GM23338 (cell line): Measurements from ENCODE around the gene LRRC27. TPM values are rescaled to one million over a fixed set of nuclear protein-coding genes. Genes with fewer than 3 reads are reported as not detected.

Experiments used
- ATAC-seq: fragments of 200-7000 bp; cut with Tn5 transposase; 3 replicates; pipeline ENCODE4 v1.9.1; 2020
- DNase-seq: peaks from one replicate; pipeline ENCODE4 v3.0.0-alpha.2; 2015; ENCODE audit warnings: low spot score
- H2AFZ ChIP-seq: fragments of 200-600 bp; sonication (generic); 2 replicates; pipeline ENCODE4 v1.8.0; 2016; ENCODE audit warnings: antibody characterized with exemption, mild to moderate bottlenecking, moderate library complexity
- H3F3A ChIP-seq: fragments of 200-600 bp; sonication (generic); replicated peaks from 2 replicates; pipeline ENCODE4 v1.8.0; 2017; ENCODE audit warnings: antibody characterized with exemption, mixed run types, low read depth
- H3K27ac ChIP-seq: fragments of 200-600 bp; sonication (generic); 2 replicates; pipeline ENCODE4 v1.6.1; 2016; ENCODE audit warnings: low read depth
- H3K27me3 ChIP-seq: fragments of 200-600 bp; sonication (generic); 2 replicates; pipeline ENCODE4 v1.8.0; 2016; ENCODE audit warnings: mild to moderate bottlenecking, mixed run types, moderate library complexity; ENCODE audit not compliant: insufficient read depth
- H3K36me3 ChIP-seq: fragments of 200-600 bp; sonication (generic); 2 replicates; pipeline ENCODE4 v1.8.0; 2016; ENCODE audit warnings: mild to moderate bottlenecking; ENCODE audit not compliant: insufficient read depth
- H3K4me1 ChIP-seq: fragments of 200-600 bp; sonication (generic); 2 replicates; pipeline ENCODE4 v1.8.0; 2016; ENCODE audit warnings: mild to moderate bottlenecking, moderate library complexity; ENCODE audit not compliant: insufficient read depth
- H3K4me2 ChIP-seq: fragments of 200-600 bp; sonication (generic); 2 replicates; pipeline ENCODE4 v1.7.1; 2017; ENCODE audit warnings: mixed run types
- H3K4me3 ChIP-seq: fragments of 200-600 bp; sonication (generic); 2 replicates; pipeline ENCODE4 v1.6.1; 2016; ENCODE audit warnings: mixed run types
- H3K79me2 ChIP-seq: fragments of 200-600 bp; sonication (generic); replicated peaks from 2 replicates; pipeline ENCODE4 v1.8.0; 2017; ENCODE audit warnings: mild to moderate bottlenecking; ENCODE audit not compliant: insufficient read depth
- H3K9me2 ChIP-seq: fragments of 200-600 bp; sonication (generic); 2 replicates; pipeline ENCODE4 v1.8.0; 2017; ENCODE audit not compliant: insufficient read depth
- H4K20me1 ChIP-seq: fragments of 200-600 bp; sonication (generic); replicated peaks from 2 replicates; pipeline ENCODE4 v1.8.0; 2017; ENCODE audit warnings: mild to moderate bottlenecking; ENCODE audit not compliant: insufficient read depth
- H3K27ac Mint-ChIP-seq: 2 replicates; pipeline ENCODE4 v1.8.0; 2020; ENCODE audit warnings: inconsistent platforms, mild to moderate bottlenecking, moderate library complexity, mixed read lengths
- H3K27me3 Mint-ChIP-seq: 3 replicates; pipeline ENCODE4 v1.8.0; 2022; ENCODE audit warnings: low read depth, mild to moderate bottlenecking, moderate library complexity, mixed read lengths, inconsistent platforms; ENCODE audit not compliant: insufficient read depth, poor library complexity
- H3K36me3 Mint-ChIP-seq: 3 replicates; pipeline ENCODE4 v1.8.0; 2021; ENCODE audit warnings: low read depth, mild to moderate bottlenecking, inconsistent platforms, moderate library complexity, mixed read lengths
- H3K4me1 Mint-ChIP-seq: 3 replicates; pipeline ENCODE4 v1.8.0; 2020; ENCODE audit warnings: mild to moderate bottlenecking, inconsistent platforms, mixed read lengths
- H3K4me3 Mint-ChIP-seq: 3 replicates; pipeline ENCODE4 v1.8.0; 2021; ENCODE audit warnings: moderate library complexity, mild to moderate bottlenecking, inconsistent platforms, mixed read lengths
- H3K9me3 Mint-ChIP-seq: 3 replicates; pipeline ENCODE4 v1.8.0; 2020; ENCODE audit warnings: moderate library complexity, mild to moderate bottlenecking, inconsistent platforms, mixed read lengths
- CREB1 ChIP-seq: fragments of 250-450 bp; sonication (Bioruptor Pico); IDR thresholded peaks from 2 replicates; pipeline ENCODE4 v1.5.0; 2020; ENCODE audit warnings: low read depth, mild to moderate bottlenecking, moderate library complexity
- CTCF ChIP-seq, 2 experiments: fragments of 200-600 bp in 1 of 2; sonication (generic) in 1 of 2; conservative IDR thresholded peaks; 2 replicates each; pipeline versions ENCODE4 v1.5.1 to v1.6.1; 2016 to 2017; ENCODE audit warnings: antibody characterized with exemption in 2 of 2, low read depth in 2 of 2, mild to moderate bottlenecking in 2 of 2, moderate library complexity in 1 of 2
- EZH2 ChIP-seq: fragments of 200-600 bp; sonication (generic); IDR thresholded peaks from one replicate; pipeline ENCODE4 v1.8.0; 2017; ENCODE audit warnings: antibody characterized with exemption, mild to moderate bottlenecking, low read depth; ENCODE audit not compliant: unreplicated experiment
- EZH2phosphoT487 ChIP-seq: fragments of 200-600 bp; sonication (generic); IDR thresholded peaks from one replicate; pipeline ENCODE4 v1.8.1; 2018; ENCODE audit warnings: antibody characterized with exemption; ENCODE audit not compliant: unreplicated experiment
- JUNB ChIP-seq: IDR thresholded peaks from one replicate; pipeline ENCODE4 v1.6.1; 2016; ENCODE audit warnings: antibody characterized with exemption; ENCODE audit not compliant: unreplicated experiment
- NANOG ChIP-seq: IDR thresholded peaks from 2 replicates; pipeline ENCODE4 v1.6.1; 2016; ENCODE audit warnings: antibody characterized with exemption, borderline replicate concordance
- POLR2AphosphoS5 ChIP-seq: IDR thresholded peaks from 2 replicates; pipeline ENCODE4 v1.6.1; 2016; ENCODE audit warnings: antibody characterized with exemption, low read depth
- REST ChIP-seq: IDR thresholded peaks from one replicate; pipeline ENCODE4 v1.6.1; 2018; ENCODE audit warnings: antibody characterized with exemption; ENCODE audit not compliant: unreplicated experiment
- STAT1 ChIP-seq: IDR thresholded peaks from one replicate; pipeline ENCODE4 v1.6.1; 2016; ENCODE audit warnings: antibody characterized with exemption; ENCODE audit not compliant: unreplicated experiment
- ZNF331 ChIP-seq: fragments of 250-450 bp; sonication (Bioruptor Pico); IDR thresholded peaks from 2 replicates; pipeline ENCODE4 v1.5.0; 2020; ENCODE audit warnings: low read depth, mild to moderate bottlenecking, moderate library complexity
- ZNF462 ChIP-seq: fragments of 250-450 bp; sonication (Bioruptor Pico); IDR thresholded peaks from 2 replicates; pipeline ENCODE4 v1.5.0; 2020; ENCODE audit warnings: mild to moderate bottlenecking, moderate library complexity
- polyA plus RNA-seq: library from polyadenylated mRNA; unstranded; fragments of >200 nt; fragmentation: Nextera tagmentation; extraction: Ambion mirVana; gene quantifications from 2 replicates; pipeline ENCODE4 v1.2.1, GENCODE V29; 2016
- total RNA-seq: library from RNA; depleted of rRNA; stranded (reverse); fragments of >200 nt; shearing (Covaris generic); gene quantifications from 2 replicates; pipeline ENCODE4 v1.2.3, GENCODE V29; 2014

LRRC27 gene
- total and polyA plus RNA-seq, 2 experiments from 2014 or later: 2.9 to 3.5 TPM

GRCh38 chr10:132385721-132386418 is 53.9 kb downstream of the LRRC27 start:
- Histone ChIP-seq H4K20me1 (no peaks in the 10 kb centered on the region), H3K4me3 (no peak overlapping the region), H3K27ac (no peak overlapping the region), H2AFZ (no peak overlapping the region), H3K79me2 (no peaks in the 10 kb centered on the region), H3F3A (no peaks in the 10 kb centered on the region), H3K27me3 (no peaks in the 10 kb centered on the region), H3K4me2 (no peak overlapping the region), H3K36me3 (no peaks in the 10 kb centered on the region), H3K4me1 (peaks cover 9% of the 10 kb centered on the region; the same call in 1 of the 2 replicates), H3K9me2 (no peaks in the 10 kb centered on the region)
- ATAC-seq (no peak), DNase-seq (no peak)
- H3K9me3 Mint-ChIP-seq: no peaks in the 10 kb centered on the region
- peaks cover 10% of the 10 kb centered on the region for H3K27me3 Mint-ChIP-seq
- H3K27ac Mint-ChIP-seq: no peak overlapping the region
- no peak for TF ChIP-seq CREB1 (CRISPR knock-in tag)
- TF ChIP-seq EZH2: no peak
- no peak for TF ChIP-seq POLR2AphosphoS5
- no peak for TF ChIP-seq NANOG
- TF ChIP-seq JUNB: no peak
- no peak for TF ChIP-seq CTCF (conservative IDR thresholded peaks at IDR 0.05; ENCODE audit: low read depth in 2 of 2)
- TF ChIP-seq STAT1: no peak
- no peak for TF ChIP-seq ZNF462
- no peak for TF ChIP-seq REST
- no peak for TF ChIP-seq ZNF331 (CRISPR knock-in tag)
- no peak for TF ChIP-seq EZH2phosphoT487
- H3K4me3 Mint-ChIP-seq: no peak overlapping the region
- peaks cover 17% of the 10 kb centered on the region for H3K4me1 Mint-ChIP-seq
- H3K36me3 Mint-ChIP-seq: no peaks in the 10 kb centered on the region
